ENCODE data around the gene RHOT2. TPM values are rescaled to one million over a fixed set of nuclear protein-coding genes. Genes with fewer than 3 reads are reported as not detected.

The RHOT2 gene
- total RNA-seq, 4 donors from 2014 or later = 29.1 to 99.7 (median 71.7) TPM

- no peak for DNase-seq
- TF ChIP-seq CTCF (IDR thresholded peaks at IDR 0.05) = no peak
- no peak for TF ChIP-seq POLR2A (IDR thresholded peaks at IDR 0.05)
- H3K4me1 ChIP-seq = peaks cover 0 to 10% of the 10 kb centered on the region in 2 donors
- no peaks in the 10 kb centered on the region for H3K36me3 ChIP-seq
- no peak overlapping the region for H3K4me3 ChIP-seq
- H3K27ac ChIP-seq = no peak overlapping the region
- peaks cover 34 to 37% of the 10 kb centered on the region in 2 donors for H3K27me3 ChIP-seq
- intact Hi-C loops (cut with DNase I; ENCODE audit: low total_unique reads) = no loop called here
- H3K9me3 ChIP-seq = no peaks in the 10 kb centered on the region
Measured at GRCh38 chr16:704552-705380, 36.8 kb downstream of the RHOT2 start.

GRCh38 chr16:705431-706188 is 37.7 kb downstream of the RHOT2 start, which contains the start of gene FBXL16:
Gene FBXL16 (minus strand): TSS chr16:705801. CDS start chr16:697405, 8,396 bp downstream.
- no peak for DNase-seq
- Histone ChIP-seq H3K27me3 (peaks cover 32 to 37% of the 10 kb centered on the region in 2 donors), H3K27ac (no peak within 1 kb of the TSS), H3K4me3 (no peak within 1 kb of the TSS), H3K9me3 (no peaks in the 10 kb centered on the region), H3K36me3 (no peaks in the 10 kb centered on the region), H3K4me1 (peaks cover 0 to 10% of the 10 kb centered on the region in 2 donors)
- intact Hi-C loops (cut with DNase I; ENCODE audit: low total_unique reads) = no loop called here
- no peak for TF ChIP-seq POLR2A (IDR thresholded peaks at IDR 0.05)
- no peak for TF ChIP-seq CTCF (IDR thresholded peaks at IDR 0.05)

GRCh38 chr16:706189-707061 is 38.5 kb downstream of the RHOT2 start:
- Histone ChIP-seq H3K27ac (no peak overlapping the region), H3K9me3 (no peaks in the 10 kb centered on the region), H3K4me3 (no peak overlapping the region), H3K27me3 (peaks cover 39 to 45% of the 10 kb centered on the region in 2 donors), H3K4me1 (peaks cover 0 to 10% of the 10 kb centered on the region in 2 donors), H3K36me3 (no peaks in the 10 kb centered on the region)
- TF ChIP-seq POLR2A (IDR thresholded peaks at IDR 0.05) (no peak), CTCF (IDR thresholded peaks at IDR 0.05) (no peak)
- intact Hi-C loops (cut with DNase I; ENCODE audit: low total_unique reads) = no loop called here
- DNase-seq = no peak

- no peak for DNase-seq
- H3K4me3 ChIP-seq = no peak overlapping the region
- TF ChIP-seq CTCF (IDR thresholded peaks at IDR 0.05) (no peak), POLR2A (IDR thresholded peaks at IDR 0.05) (no peak)
- peaks cover 34 to 46% of the 10 kb centered on the region in 2 donors for H3K27me3 ChIP-seq
- H3K36me3 ChIP-seq = no peaks in the 10 kb centered on the region
- H3K4me1 ChIP-seq = peaks cover 0 to 10% of the 10 kb centered on the region in 2 donors
- no peak overlapping the region for H3K27ac ChIP-seq
- intact Hi-C loops (cut with DNase I; ENCODE audit: low total_unique reads) = no loop called here
- H3K9me3 ChIP-seq = no peaks in the 10 kb centered on the region
Measured at GRCh38 chr16:707062-707538, 39.2 kb downstream of the RHOT2 start.

Data from uterus (tissue), 4 donors.